ENCODE results near the gene SOHLH1. TPM values are rescaled to one million over a fixed set of nuclear protein-coding genes. Genes with fewer than 3 reads are reported as not detected.

Gene SOHLH1
- total RNA-seq, 3 donors from 2014 or later, result not detected

GRCh38 chr9:135728436-135729110 is 29.3 kb upstream of the SOHLH1 start:
- intact Hi-C loops (cut with DNase I; ENCODE audit: low total_unique reads), result no loop called here
- peaks cover 10 to 19% of the 10 kb centered on the region in 2 donors for H3K9me3 ChIP-seq
- H3K36me3 ChIP-seq, result no peaks in the 10 kb centered on the region
- no peaks in the 10 kb centered on the region for H3K4me1 ChIP-seq
- peaks cover 4 to 53% of the 10 kb centered on the region in 2 donors for H3K27me3 ChIP-seq
- no peak for DNase-seq (ENCODE audit: low spot score in 2 of 2)
- TF ChIP-seq CTCF (IDR thresholded peaks at IDR 0.05) (no peak), POLR2A (IDR thresholded peaks at IDR 0.05) (no peak), POLR2AphosphoS5 (IDR thresholded peaks at IDR 0.05) (no peak)
- H3K4me3 ChIP-seq, result no peak overlapping the region
- no peak overlapping the region for H3K27ac ChIP-seq

GRCh38 chr9:135727257-135727875 is 28.1 kb upstream of the SOHLH1 start:
- Histone ChIP-seq H3K4me1 (no peaks in the 10 kb centered on the region), H3K27me3 (peaks cover 4 to 58% of the 10 kb centered on the region in 2 donors), H3K27ac (no peak overlapping the region), H3K4me3 (no peak overlapping the region), H3K9me3 (peaks cover 10 to 14% of the 10 kb centered on the region in 2 donors), H3K36me3 (no peaks in the 10 kb centered on the region)
- DNase-seq (ENCODE audit: low spot score in 2 of 2), result no peak
- intact Hi-C loops (cut with DNase I; ENCODE audit: low total_unique reads), result no loop called here
- TF ChIP-seq POLR2A (IDR thresholded peaks at IDR 0.05) (no peak), CTCF (IDR thresholded peaks at IDR 0.05) (no peak), POLR2AphosphoS5 (IDR thresholded peaks at IDR 0.05) (no peak)

- intact Hi-C loops (cut with DNase I; ENCODE audit: low total_unique reads), result no loop called here
Measured at GRCh38 chr9:135726138-135726853, 27.0 kb upstream of the SOHLH1 start.

GRCh38 chr9:135724186-135724787 is 25.0 kb upstream of the SOHLH1 start:
- Histone ChIP-seq H3K4me1 (no peaks in the 10 kb centered on the region), H3K36me3 (no peaks in the 10 kb centered on the region), H3K27me3 (peaks cover 4 to 87% of the 10 kb centered on the region in 2 donors), H3K27ac (no peak overlapping the region), H3K4me3 (no peak overlapping the region), H3K9me3 (no peaks in the 10 kb centered on the region)
- DNase-seq (ENCODE audit: low spot score in 2 of 2), result no peak
- TF ChIP-seq POLR2AphosphoS5 (IDR thresholded peaks at IDR 0.05) (no peak), CTCF (IDR thresholded peaks at IDR 0.05) (no peak), POLR2A (IDR thresholded peaks at IDR 0.05) (no peak)
- intact Hi-C loops (cut with DNase I; ENCODE audit: low total_unique reads), result no loop called here

More at GRCh38 chr9:135726138-135726853, 27.0 kb upstream of the SOHLH1 start:
- H3K9me3 ChIP-seq, result peaks cover 4% of the 10 kb centered on the region in 2 donors
- no peak overlapping the region for H3K27ac ChIP-seq
- H3K27me3 ChIP-seq, result peaks cover 4 to 67% of the 10 kb centered on the region in 2 donors
- DNase-seq (ENCODE audit: low spot score in 2 of 2), result no peak
- no peak for TF ChIP-seq POLR2A (IDR thresholded peaks at IDR 0.05)
- no peak for TF ChIP-seq POLR2AphosphoS5 (IDR thresholded peaks at IDR 0.05)
- TF ChIP-seq CTCF (IDR thresholded peaks at IDR 0.05), result no peak
- H3K4me1 ChIP-seq, result no peaks in the 10 kb centered on the region
- H3K4me3 ChIP-seq, result no peak overlapping the region
- no peaks in the 10 kb centered on the region for H3K36me3 ChIP-seq
